H9 (cell line): ENCODE measurements around the gene MGAT4B. TPM values are rescaled to one million over a fixed set of nuclear protein-coding genes. Genes with fewer than 3 reads are reported as not detected.

ENCODE experiments used
- DNase-seq: peaks from one replicate; pipeline ENCODE4 v3.0.0-alpha.2; 2017
- H2AFZ ChIP-seq: one replicate; pipeline ENCODE4 v1.6.1; 2013; ENCODE audit warnings: mild to moderate bottlenecking, low read length, control low read depth, moderate library complexity
- H2AK5ac ChIP-seq: 2 replicates; pipeline ENCODE4 v1.6.1; 2013; ENCODE audit warnings: low read length, control low read depth, mixed read lengths; ENCODE audit not compliant: insufficient read length
- H2BK120ac ChIP-seq: one replicate; pipeline ENCODE4 v1.6.1; 2013; ENCODE audit warnings: low read depth, mild to moderate bottlenecking, low read length, control low read depth, inconsistent platforms; ENCODE audit not compliant: poor library complexity, severe bottlenecking
- H2BK12ac ChIP-seq: 2 replicates; pipeline ENCODE4 v1.6.1; 2013; ENCODE audit warnings: low read length, control low read depth, mixed read lengths, low read depth; ENCODE audit not compliant: insufficient read length
- H2BK15ac ChIP-seq: 2 replicates; pipeline ENCODE4 v1.6.1; 2013; ENCODE audit warnings: low read depth, low read length, control low read depth
- H2BK20ac ChIP-seq: one replicate; pipeline ENCODE4 v1.6.1; 2013; ENCODE audit warnings: low read depth, mild to moderate bottlenecking, low read length, control low read depth, inconsistent platforms; ENCODE audit not compliant: poor library complexity, severe bottlenecking
- H2BK5ac ChIP-seq: 2 replicates; pipeline ENCODE4 v1.6.1; 2013; ENCODE audit warnings: low read length, control low read depth, mixed read lengths; ENCODE audit not compliant: insufficient read length
- H3K14ac ChIP-seq: 2 replicates; pipeline ENCODE4 v1.6.1; 2013; ENCODE audit warnings: low read length, control low read depth; ENCODE audit not compliant: insufficient read depth
- H3K18ac ChIP-seq: 2 replicates; pipeline ENCODE4 v1.6.1; 2013; ENCODE audit warnings: low read depth, mild to moderate bottlenecking, mixed read lengths, low read length, control low read depth; ENCODE audit not compliant: insufficient read length
- H3K23ac ChIP-seq: 2 replicates; pipeline ENCODE4 v1.6.1; 2013; ENCODE audit warnings: low read length, control low read depth, mixed read lengths, low read depth; ENCODE audit not compliant: insufficient read length
- H3K23me2 ChIP-seq: 2 replicates; pipeline ENCODE4 v1.6.1; 2013; ENCODE audit warnings: low read depth, mild to moderate bottlenecking, mixed read lengths, low read length, control low read depth; ENCODE audit not compliant: insufficient read length, poor library complexity, severe bottlenecking
- H3K27ac ChIP-seq: 2 replicates; pipeline ENCODE4 v1.5.1; 2013; ENCODE audit warnings: low read length, control low read depth, mixed read lengths, low read depth; ENCODE audit not compliant: insufficient read length
- H3K27me3 ChIP-seq: 2 replicates; pipeline ENCODE4 v1.6.1; 2013; ENCODE audit warnings: low read length, control low read depth, inconsistent platforms; ENCODE audit not compliant: insufficient read depth
- H3K4ac ChIP-seq: 2 replicates; pipeline ENCODE4 v1.6.1; 2013; ENCODE audit warnings: low read depth, mild to moderate bottlenecking, control low read depth, inconsistent platforms, low read length, moderate library complexity
- H3K4me1 ChIP-seq: 2 replicates; pipeline ENCODE4 v1.6.1; 2013; ENCODE audit warnings: low read length, control low read depth, inconsistent platforms; ENCODE audit not compliant: insufficient read depth
- H3K4me2 ChIP-seq: 2 replicates; pipeline ENCODE4 v1.6.1; 2013; ENCODE audit warnings: low read length, control low read depth, mixed read lengths; ENCODE audit not compliant: insufficient read length, insufficient read depth
- H3K56ac ChIP-seq: 2 replicates; pipeline ENCODE4 v1.6.1; 2013; ENCODE audit warnings: low read depth, mild to moderate bottlenecking, mixed read lengths, low read length, control low read depth; ENCODE audit not compliant: insufficient read length
- H3K79me1 ChIP-seq: 2 replicates; pipeline ENCODE4 v1.6.1; 2013; ENCODE audit warnings: low read depth, mild to moderate bottlenecking, moderate library complexity, low read length, control low read depth, inconsistent platforms; ENCODE audit not compliant: insufficient read depth, poor library complexity, severe bottlenecking
- H3K79me2 ChIP-seq: 2 replicates; pipeline ENCODE4 v1.6.1; 2013; ENCODE audit warnings: low read length, control low read depth, inconsistent platforms; ENCODE audit not compliant: insufficient read depth
- H3K9ac ChIP-seq: 2 replicates; pipeline ENCODE4 v1.6.1; 2013; ENCODE audit warnings: low read length, control low read depth, mixed read lengths; ENCODE audit not compliant: insufficient read length; ENCODE audit errors: extremely low read depth
- H3K9me3 ChIP-seq: one replicate; pipeline ENCODE4 v1.6.1; 2013; ENCODE audit warnings: low read depth, low read length, inconsistent platforms; ENCODE audit not compliant: control insufficient read depth
- H3T11ph ChIP-seq: one replicate; pipeline ENCODE4 v1.6.1; 2013; ENCODE audit warnings: mild to moderate bottlenecking, low read length, control low read depth, inconsistent platforms
- H4K20me1 ChIP-seq: one replicate; pipeline ENCODE4 v1.6.1; 2013; ENCODE audit not compliant: control insufficient read depth, insufficient read length, insufficient read depth
- H4K5ac ChIP-seq: 2 replicates; pipeline ENCODE4 v1.6.1; 2013; ENCODE audit warnings: low read depth, mild to moderate bottlenecking, mixed read lengths, low read length, control low read depth; ENCODE audit not compliant: insufficient read length
- H4K8ac ChIP-seq: replicated peaks from 2 replicates; pipeline ENCODE4 v1.6.1; 2013; ENCODE audit warnings: low read length, control low read depth, mixed read lengths, low read depth; ENCODE audit not compliant: insufficient read length
- H4K91ac ChIP-seq: 2 replicates; pipeline ENCODE4 v1.6.1; 2013; ENCODE audit warnings: low read depth, mild to moderate bottlenecking, moderate library complexity, mixed read lengths, low read length, control low read depth; ENCODE audit not compliant: insufficient read length
- H3K27ac Mint-ChIP-seq, 3 experiments: 2 replicates in 2 of 3; 3 replicates in 1 of 3; pipeline ENCODE4 v1.8.0; 2020 to 2021; ENCODE audit warnings: mixed read lengths in 3 of 3, mild to moderate bottlenecking in 1 of 3, moderate library complexity in 1 of 3
- H3K27me3 Mint-ChIP-seq: 2 replicates; pipeline ENCODE4 v1.8.0; 2021; ENCODE audit warnings: low read depth, mild to moderate bottlenecking, moderate library complexity, mixed read lengths
- H3K36me3 Mint-ChIP-seq, 3 experiments: 2 replicates in 2 of 3; 3 replicates in 1 of 3; pipeline ENCODE4 v1.8.0; 2020 to 2021; ENCODE audit warnings: low read depth in 3 of 3, mixed read lengths in 3 of 3; ENCODE audit not compliant: insufficient read depth in 1 of 3
- H3K4me1 Mint-ChIP-seq, 2 experiments: 2 replicates each; pipeline ENCODE4 v1.8.0; 2020; ENCODE audit warnings: mixed read lengths in 2 of 2
- H3K4me3 Mint-ChIP-seq, 2 experiments: 2 replicates in 1 of 2; 3 replicates in 1 of 2; pipeline ENCODE4 v1.8.0; 2020 to 2021; ENCODE audit warnings: mild to moderate bottlenecking in 2 of 2, mixed read lengths in 2 of 2, moderate library complexity in 1 of 2
- H3K9me3 Mint-ChIP-seq, 2 experiments: 2 replicates in 1 of 2; 3 replicates in 1 of 2; pipeline ENCODE4 v1.8.0; 2020; ENCODE audit warnings: mild to moderate bottlenecking in 2 of 2, mixed read lengths in 2 of 2, moderate library complexity in 1 of 2
- CTCF ChIP-seq: fragments of 200-600 bp; sonication (generic); conservative IDR thresholded peaks from 3 replicates; pipeline ENCODE4 v1.8.0; 2021; ENCODE audit warnings: antibody characterized with exemption, mild to moderate bottlenecking
- WGBS: extraction: QIAGEN DNeasy Blood & Tissue Kit; methylation state at CpG from one replicate; pipeline ENCODE4 v1.1.7; 2013; ENCODE audit warnings: missing lambda C conversion rate, low lambda C conversion rate, mixed read lengths; ENCODE audit not compliant: insufficient read length; ENCODE audit errors: extremely low coverage; 5-methylcytosine and 5-hydroxymethylcytosine counted together
- total RNA-seq: library from RNA; stranded (reverse); gene quantifications from 2 replicates; pipeline ENCODE4 v1.2.1, GENCODE V29; 2021

Gene MGAT4B
- total RNA-seq, 1 experiment from 2014 or later, result 147 TPM

GRCh38 chr5:179833056-179833708 is 26.5 kb upstream of the MGAT4B start:
- Histone ChIP-seq H3K4ac (no peak overlapping the region), H2BK12ac (no peak overlapping the region), H3K23me2 (no peaks in the 10 kb centered on the region), H3K18ac (no peak overlapping the region), H3T11ph (no peak overlapping the region), H3K27ac (no peak overlapping the region), H3K14ac (no peak overlapping the region), H4K8ac (no peak overlapping the region), H2BK120ac (no peak overlapping the region), H3K23ac (no peak overlapping the region), H4K91ac (no peak overlapping the region), H3K79me1 (no peaks in the 10 kb centered on the region), H2BK15ac (no peak overlapping the region), H3K79me2 (no peaks in the 10 kb centered on the region), H4K5ac (no peak overlapping the region), H3K4me1 (peaks cover 9% of the 10 kb centered on the region; the same call in 1 of the 2 replicates), H3K4me2 (no peak overlapping the region), H3K9me3 (no peaks in the 10 kb centered on the region), H2AFZ (no peak overlapping the region), H4K20me1 (no peaks in the 10 kb centered on the region), H3K56ac (no peak overlapping the region), H2BK5ac (no peak overlapping the region), H2AK5ac (no peak overlapping the region), H3K9ac (no peak overlapping the region), H2BK20ac (no peak overlapping the region), H3K27me3 (no peaks in the 10 kb centered on the region)
- DNase-seq, result no peak
- H3K36me3 Mint-ChIP-seq, result peaks cover 70 to 96% (median 92%) of the 10 kb centered on the region in 3 experiments
- no peak for TF ChIP-seq CTCF
- peaks cover 5 to 14% of the 10 kb centered on the region in 2 experiments; a peak in 4 of 5 replicates for H3K9me3 Mint-ChIP-seq
- peak overlapping the region in 1 of 3 experiments; percentile 74; a peak in 3 of 7 replicates for H3K27ac Mint-ChIP-seq
- no peak overlapping the region for H3K4me3 Mint-ChIP-seq
- peaks cover 17% of the 10 kb centered on the region in 2 experiments for H3K4me1 Mint-ChIP-seq
- WGBS, result no CpG with 5 or more reads among the region's 23 CpGs
- no peaks in the 10 kb centered on the region for H3K27me3 Mint-ChIP-seq
